ENCODE measurements around the gene TRERF1.

DNA sequence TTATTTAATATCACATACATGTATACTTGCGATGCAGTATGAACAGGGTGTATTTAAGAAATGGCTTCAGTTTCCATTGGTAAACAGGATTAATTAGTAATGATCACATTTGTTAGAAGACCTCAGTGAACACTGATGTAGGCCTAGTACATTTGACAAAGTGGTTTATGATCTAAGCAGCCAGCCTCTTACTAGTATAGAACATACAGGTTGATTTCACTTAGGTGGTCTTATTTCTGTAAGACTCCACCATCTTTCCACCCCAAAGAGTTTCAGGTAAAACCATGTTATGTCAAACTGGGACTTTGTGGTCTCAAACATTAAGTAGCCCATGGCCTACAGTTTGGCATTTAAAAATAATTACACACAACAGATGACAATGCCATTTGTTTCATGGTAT is 213.9 kb downstream of the TRERF1 start:
- TF ChIP-seq, protein P1, sequence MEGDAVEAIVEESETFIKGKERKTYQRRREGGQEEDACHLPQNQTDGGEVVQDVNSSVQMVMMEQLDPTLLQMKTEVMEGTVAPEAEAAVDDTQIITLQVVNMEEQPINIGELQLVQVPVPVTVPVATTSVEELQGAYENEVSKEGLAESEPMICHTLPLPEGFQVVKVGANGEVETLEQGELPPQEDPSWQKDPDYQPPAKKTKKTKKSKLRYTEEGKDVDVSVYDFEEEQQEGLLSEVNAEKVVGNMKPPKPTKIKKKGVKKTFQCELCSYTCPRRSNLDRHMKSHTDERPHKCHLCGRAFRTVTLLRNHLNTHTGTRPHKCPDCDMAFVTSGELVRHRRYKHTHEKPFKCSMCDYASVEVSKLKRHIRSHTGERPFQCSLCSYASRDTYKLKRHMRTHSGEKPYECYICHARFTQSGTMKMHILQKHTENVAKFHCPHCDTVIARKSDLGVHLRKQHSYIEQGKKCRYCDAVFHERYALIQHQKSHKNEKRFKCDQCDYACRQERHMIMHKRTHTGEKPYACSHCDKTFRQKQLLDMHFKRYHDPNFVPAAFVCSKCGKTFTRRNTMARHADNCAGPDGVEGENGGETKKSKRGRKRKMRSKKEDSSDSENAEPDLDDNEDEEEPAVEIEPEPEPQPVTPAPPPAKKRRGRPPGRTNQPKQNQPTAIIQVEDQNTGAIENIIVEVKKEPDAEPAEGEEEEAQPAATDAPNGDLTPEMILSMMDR (optimal IDR thresholded peaks at IDR 0.05 in 1 of 3, IDR thresholded peaks at IDR 0.05 in 1 of 3, conservative IDR thresholded peaks at IDR 0.05 in 1 of 3; ENCODE audit: extremely low read depth in 1 of 3, insufficient read depth in 2 of 3, low read length in 3 of 3): no peak
- no peak for TF ChIP-seq EZH2 (IDR thresholded peaks at IDR 0.05; ENCODE audit: low read length)

Data from keratinocyte (primary cell).